IMR-90 (cell line): ENCODE results near the gene RARB. TPM values are rescaled to one million over a fixed set of nuclear protein-coding genes. Genes with fewer than 3 reads are reported as not detected.

Experiments used
- ATAC-seq: fragments of 200-7000 bp; cut with Tn5 transposase; 2 replicates; pipeline ENCODE4 v1.9.1; 2020; ENCODE audit warnings: low read depth, mild to moderate bottlenecking, moderate library complexity
- BruUV-seq: library from RNA; stranded (reverse); fragments of 400-500 nt; replicated peaks from 2 replicates; lab custom pipeline; 2021; lab: Mats Ljungman, UMichigan
- CTCF ChIA-PET: fragments of 300-600 bp; formaldehyde crosslinking; extraction: SDS; loops from one replicate; lab custom pipeline; 2021; ENCODE audit warnings: antibody characterized with exemption; lab: Yijun Ruan, JAX
- POLR2A ChIA-PET: fragments of 300-600 bp; sonication (Branson Sonifier 250); formaldehyde crosslinking; loops from one replicate; lab custom pipeline; 2022; ENCODE audit warnings: antibody characterized with exemption; ENCODE audit not compliant: unreplicated experiment; lab: Charles Lee
- DNase-seq: peaks from one replicate; pipeline ENCODE4 v3.0.0; 2013
- H2AFZ ChIP-seq: replicated peaks from 2 replicates; pipeline ENCODE3; 2013; ENCODE audit warnings: low read length, mild to moderate bottlenecking; ENCODE audit not compliant: poor library complexity
- H2AK5ac ChIP-seq: 2 replicates; pipeline ENCODE4 v1.6.1; 2013; ENCODE audit warnings: low read depth, low read length, inconsistent platforms
- H2AK9ac ChIP-seq: replicated peaks from 2 replicates; pipeline ENCODE3; 2013; ENCODE audit warnings: mild to moderate bottlenecking, low read depth, low read length, moderate library complexity; ENCODE audit not compliant: poor library complexity
- H2BK120ac ChIP-seq: 2 replicates; pipeline ENCODE4 v1.6.1; 2013; ENCODE audit warnings: low read depth, low read length, inconsistent platforms
- H2BK15ac ChIP-seq: 3 replicates; pipeline ENCODE4 v1.6.1; 2013; ENCODE audit warnings: low read depth, low read length, inconsistent platforms
- H2BK20ac ChIP-seq: 2 replicates; pipeline ENCODE4 v1.6.1; 2013; ENCODE audit warnings: low read depth, mild to moderate bottlenecking, inconsistent platforms, low read length, moderate library complexity
- H2BK5ac ChIP-seq: 2 replicates; pipeline ENCODE4 v1.6.1; 2013; ENCODE audit warnings: mild to moderate bottlenecking, low read depth, low read length, inconsistent platforms; ENCODE audit not compliant: poor library complexity, severe bottlenecking
- H3K14ac ChIP-seq: replicated peaks from 2 replicates; pipeline ENCODE4 v1.6.1; 2013; ENCODE audit warnings: low read depth, low read length, inconsistent platforms
- H3K18ac ChIP-seq: 2 replicates; pipeline ENCODE4 v1.6.1; 2013; ENCODE audit warnings: low read depth, low read length, control low read depth
- H3K23ac ChIP-seq: 2 replicates; pipeline ENCODE4 v1.6.1; 2013; ENCODE audit warnings: low read depth, low read length, inconsistent platforms
- H3K27ac ChIP-seq: 2 replicates; pipeline ENCODE4 v1.5.1; 2013; ENCODE audit warnings: mild to moderate bottlenecking, control low read depth, low read length; ENCODE audit not compliant: insufficient read depth
- H3K27me3 ChIP-seq: 2 replicates; pipeline ENCODE4 v1.6.1; 2013; ENCODE audit warnings: low read length; ENCODE audit not compliant: control insufficient read depth, insufficient read depth
- H3K36me3 ChIP-seq: 2 replicates; pipeline ENCODE4 v1.6.1; 2013; ENCODE audit warnings: low read length, mixed read lengths; ENCODE audit not compliant: control insufficient read depth, insufficient read depth
- H3K4ac ChIP-seq: 2 replicates; pipeline ENCODE4 v1.6.1; 2013; ENCODE audit warnings: low read depth, low read length, inconsistent platforms
- H3K4me1 ChIP-seq: 2 replicates; pipeline ENCODE4 v1.6.1; 2013; ENCODE audit warnings: low read length, mixed read lengths; ENCODE audit not compliant: control insufficient read depth, insufficient read depth
- H3K4me2 ChIP-seq: 2 replicates; pipeline ENCODE4 v1.6.1; 2013; ENCODE audit warnings: low read depth, mild to moderate bottlenecking, control low read depth, low read length, moderate library complexity
- H3K4me3 ChIP-seq: 2 replicates; pipeline ENCODE4 v1.5.1; 2013; ENCODE audit warnings: low read depth, mild to moderate bottlenecking, control low read depth, low read length, moderate library complexity; ENCODE audit not compliant: insufficient read depth
- H3K56ac ChIP-seq: 2 replicates; pipeline ENCODE4 v1.6.1; 2013; ENCODE audit warnings: low read length, inconsistent platforms; ENCODE audit not compliant: insufficient read depth; ENCODE audit errors: extremely low read depth
- H3K79me1 ChIP-seq, 2 experiments: 2 replicates each; pipeline ENCODE4 v1.6.1; 2013; ENCODE audit warnings: low read length in 2 of 2, inconsistent platforms in 1 of 2, low read depth in 1 of 2
- H3K9ac ChIP-seq: 2 replicates; pipeline ENCODE4 v1.6.1; 2013; ENCODE audit warnings: low read depth, low read length, control low read depth
- H3K9me1 ChIP-seq: 2 replicates; pipeline ENCODE4 v1.6.1; 2013; ENCODE audit warnings: low read length, inconsistent platforms; ENCODE audit not compliant: insufficient read depth
- H3K9me3 ChIP-seq: 2 replicates; pipeline ENCODE4 v1.6.1; 2013; ENCODE audit warnings: low read length; ENCODE audit not compliant: control insufficient read depth, insufficient read depth
- H4K20me1 ChIP-seq: 2 replicates; pipeline ENCODE4 v1.6.1; 2013; ENCODE audit warnings: low read length, inconsistent platforms; ENCODE audit not compliant: insufficient read depth
- H4K5ac ChIP-seq: 2 replicates; pipeline ENCODE4 v1.6.1; 2013; ENCODE audit warnings: mild to moderate bottlenecking, low read depth, low read length, control low read depth
- H4K8ac ChIP-seq, 2 experiments: 2 replicates each; pipeline ENCODE4 v1.6.1; 2013; ENCODE audit warnings: low read depth in 2 of 2, low read length in 2 of 2, control low read depth in 1 of 2, inconsistent platforms in 1 of 2
- H4K91ac ChIP-seq: 2 replicates; pipeline ENCODE4 v1.6.1; 2013; ENCODE audit warnings: low read depth, low read length, inconsistent platforms; ENCODE audit not compliant: insufficient read depth
- BHLHE40 ChIP-seq: fragments of 150-350 bp; IDR thresholded peaks from 2 replicates; pipeline ENCODE4 v1.6.1; 2016; ENCODE audit warnings: mild to moderate bottlenecking, low read depth, low read length
- CEBPB ChIP-seq: IDR thresholded peaks from 2 replicates; pipeline ENCODE4 v1.6.1; 2012; ENCODE audit warnings: low read depth, low read length, improper control_type of control experiment
- CHD1 ChIP-seq: IDR thresholded peaks from 2 replicates; pipeline ENCODE4 v1.6.1; 2012; ENCODE audit warnings: low read depth, low read length, improper control_type of control experiment
- ELK1 ChIP-seq: fragments of 150-350 bp; IDR thresholded peaks from 2 replicates; pipeline ENCODE4 v1.6.1; 2016; ENCODE audit warnings: low read depth, mild to moderate bottlenecking, low read length, moderate library complexity, borderline replicate concordance
- FOS ChIP-seq: fragments of 150-350 bp; IDR thresholded peaks from 2 replicates; pipeline ENCODE4 v1.6.1; 2016; ENCODE audit warnings: low read depth, low read length
- MAFK ChIP-seq: IDR thresholded peaks from 2 replicates; pipeline ENCODE4 v1.6.1; 2012; ENCODE audit warnings: low read depth, low read length, improper control_type of control experiment
- NFE2L2 ChIP-seq: fragments of 150-350 bp; IDR thresholded peaks from 2 replicates; pipeline ENCODE4 v1.6.1; 2016; ENCODE audit warnings: low read depth, mild to moderate bottlenecking, low read length
- POLR2A ChIP-seq: IDR thresholded peaks from 2 replicates; pipeline ENCODE4 v1.6.1; 2012; ENCODE audit warnings: mild to moderate bottlenecking, low read depth, low read length
- RAD21 ChIP-seq: IDR thresholded peaks from 2 replicates; pipeline ENCODE4 v1.6.1; 2012; ENCODE audit warnings: low read length, improper control_type of control experiment
- USF2 ChIP-seq: fragments of 150-350 bp; IDR thresholded peaks from 2 replicates; pipeline ENCODE4 v1.6.1; 2017; ENCODE audit warnings: mild to moderate bottlenecking, antibody characterized with exemption, low read length, low read depth
- WGBS, 2 experiments: methylation state at CpG; one replicate each; pipeline versions ENCODE4 v1.1.5 to v1.1.7; 2013; ENCODE audit warnings: missing lambda C conversion rate in 2 of 2; ENCODE audit not compliant: insufficient read length in 1 of 2; ENCODE audit errors: extremely low coverage in 2 of 2; 5-methylcytosine and 5-hydroxymethylcytosine counted together
- dilution Hi-C: fragments of 300-500 bp; cut with HindIII; formaldehyde crosslinking; loops from one replicate; pipeline ENCODE4 v1.14.3; 2018; ENCODE audit warnings: low sequenced_read_pairs; ENCODE audit not compliant: unreplicated experiment
- in situ Hi-C: fragments of 300-500 bp; cut with MboI; formaldehyde crosslinking; loops from 3 replicates; pipeline ENCODE4 v1.14.3; 2019; ENCODE audit warnings: low sequenced_read_pairs, inconsistent platforms, mixed read lengths
- intact Hi-C: fragments of 100-400 bp; cut with micrococcal nuclease; formaldehyde crosslinking; loops from 2 replicates; pipeline ENCODE4 v1.10.0; 2022
- polyA plus RNA-seq, 3 experiments: library from polyadenylated mRNA; depleted of rRNA; stranded (reverse); fragments of >200 nt; gene quantifications; 2 replicates each; pipeline ENCODE4 v1.2.3, GENCODE V29; 2012; ENCODE audit warnings: low replicate concordance in 1 of 3
- total RNA-seq: library from RNA; depleted of rRNA; stranded (reverse); fragments of >200 nt; gene quantifications from 2 replicates; pipeline ENCODE4 v1.2.3, GENCODE V29; 2012

Gene RARB
- total and polyA plus RNA-seq, 2 of the 4 experiments (the other 2 are of a cell fraction) = 0.53 to 1.4 TPM

- Histone ChIP-seq H2BK120ac (no peak overlapping the region), H2AK9ac (no peak overlapping the region), H3K4ac (no peak overlapping the region), H3K9ac (no peak overlapping the region), H2BK15ac (no peak overlapping the region), H2BK20ac (no peak overlapping the region), H2AFZ (no peak overlapping the region), H3K79me1 (no peaks in the 10 kb centered on the region), H3K14ac (no peak overlapping the region), H3K36me3 (no peaks in the 10 kb centered on the region), H3K23ac (no peak overlapping the region), H4K8ac (no peak overlapping the region), H3K4me3 (no peak overlapping the region), H4K5ac (no peak overlapping the region), H3K27ac (no peak overlapping the region), H2BK5ac (no peak overlapping the region), H2AK5ac (no peak overlapping the region), H3K4me2 (no peak overlapping the region), H3K9me3 (no peaks in the 10 kb centered on the region), H4K91ac (no peak overlapping the region), H3K18ac (no peak overlapping the region), H3K27me3 (no peaks in the 10 kb centered on the region; the same call in 1 of the 2 replicates), H3K4me1 (no peaks in the 10 kb centered on the region), H3K9me1 (no peaks in the 10 kb centered on the region), H4K20me1 (no peaks in the 10 kb centered on the region), H3K56ac (no peak overlapping the region)
- WGBS, 2 experiments = no CpG with 5 or more reads among the region's 3 CpGs
- intact Hi-C loops (no loop called here), dilution Hi-C loops (no loop called here), in situ Hi-C loops (no loop called here)
- ATAC-seq (no peak), DNase-seq (no peak)
- ChIA-PET POLR2A (no interaction called here), CTCF (no interaction called here)
- no TSS peak for BruUV-seq
- no peak for TF ChIP-seq BHLHE40
- TF ChIP-seq RAD21 = no peak
- TF ChIP-seq NFE2L2 = no peak
- TF ChIP-seq USF2 = no peak
- no peak for TF ChIP-seq MAFK
- TF ChIP-seq POLR2A = no peak
- no peak for TF ChIP-seq FOS
- no peak for TF ChIP-seq CEBPB
- TF ChIP-seq ELK1 = no peak
- no peak for TF ChIP-seq CHD1
Observed at GRCh38 chr3:25552251-25552650, 124.2 kb downstream of the RARB start.
